K562 (cell line): ENCODE results near the gene ADSS1. TPM values are rescaled to one million over a fixed set of nuclear protein-coding genes. Genes with fewer than 3 reads are reported as not detected.

Experiments used
- DMBX1 ChIP-seq: fragments of 250-450 bp; sonication (Bioruptor Pico); IDR thresholded peaks from 2 replicates; pipeline ENCODE4 v1.8.0; 2022; ENCODE audit warnings: inconsistent platforms, mild to moderate bottlenecking, moderate library complexity, borderline replicate concordance
- EHMT2 ChIP-seq: fragments of 450-650 bp; IDR thresholded peaks from 2 replicates; pipeline ENCODE4 v1.6.1; 2018; ENCODE audit warnings: antibody characterized with exemption
- GABPB1 ChIP-seq: sonication (generic); formaldehyde crosslinking; IDR thresholded peaks from 2 replicates; pipeline ENCODE4 v1.8.0; 2022; ENCODE audit warnings: mild to moderate bottlenecking, missing genetic modification reagents
- HDAC2 ChIP-seq: fragments of 450-650 bp; IDR thresholded peaks from 2 replicates; pipeline ENCODE4 v1.6.1; 2016; ENCODE audit warnings: mild to moderate bottlenecking
- HIVEP1 ChIP-seq: fragments of 250-450 bp; sonication (Bioruptor Pico); IDR thresholded peaks from 2 replicates; pipeline ENCODE4 v1.4.0; 2020; ENCODE audit warnings: mild to moderate bottlenecking
- JUNB ChIP-seq: fragments of 450-650 bp; formaldehyde crosslinking; conservative IDR thresholded peaks from 2 replicates; pipeline ENCODE4 v1.4.0; 2020; ENCODE audit warnings: mild to moderate bottlenecking
- OTX1 ChIP-seq: fragments of 450-650 bp; formaldehyde crosslinking; IDR thresholded peaks from 2 replicates; pipeline ENCODE4 v1.4.0; 2022; ENCODE audit warnings: mild to moderate bottlenecking
- POLR3G ChIP-seq: IDR thresholded peaks from 2 replicates; pipeline ENCODE4 v1.6.1; 2011; ENCODE audit not compliant: insufficient read length, insufficient replicate concordance; ENCODE audit errors: extremely low read depth
- RAD21 ChIP-seq, 2 experiments: fragments of 250-450 bp in 1 of 2; fragments of 450-650 bp in 1 of 2; sonication (Bioruptor Pico) in 1 of 2; formaldehyde crosslinking in 1 of 2; IDR thresholded peaks in 1 of 2; conservative IDR thresholded peaks in 1 of 2; 2 replicates each; pipeline versions ENCODE4 v1.4.0 to v1.8.0; 2020 to 2022; ENCODE audit warnings: mild to moderate bottlenecking in 2 of 2, moderate library complexity in 1 of 2
- RBM25 ChIP-seq: fragments of 200-400 bp; formaldehyde crosslinking; IDR thresholded peaks from 2 replicates; pipeline ENCODE4 v1.6.1; 2018; ENCODE audit warnings: low read length, low read depth, moderate library complexity; ENCODE audit not compliant: severe bottlenecking
- RBM34 ChIP-seq: fragments of 200-400 bp; formaldehyde crosslinking; IDR thresholded peaks from 2 replicates; pipeline ENCODE4 v1.6.1; 2018; ENCODE audit warnings: low read length, borderline replicate concordance; ENCODE audit not compliant: insufficient read depth
- SIRT6 ChIP-seq: IDR thresholded peaks from one replicate; pipeline ENCODE4 v1.6.1; 2012; ENCODE audit warnings: low read depth, mild to moderate bottlenecking, control low read depth, inconsistent platforms, low read length, moderate library complexity
- SRSF7 ChIP-seq: fragments of 200-400 bp; formaldehyde crosslinking; optimal IDR thresholded peaks from 2 replicates; pipeline ENCODE3; 2017; ENCODE audit warnings: mild to moderate bottlenecking, low read depth, low read length
- SUPT5H ChIP-seq: fragments of 450-650 bp; IDR thresholded peaks from 2 replicates; pipeline ENCODE4 v1.6.1; 2016
- TFAM ChIP-seq: fragments of 250-450 bp; sonication (Bioruptor Pico); conservative IDR thresholded peaks from 2 replicates; pipeline ENCODE4 v1.5.0; 2021; ENCODE audit warnings: mild to moderate bottlenecking, moderate library complexity
- WHSC1 ChIP-seq: IDR thresholded peaks from one replicate; pipeline ENCODE4 v1.6.1; 2012; ENCODE audit warnings: low read length, control low read depth, inconsistent platforms
- ZNF347 ChIP-seq: fragments of 450-650 bp; formaldehyde crosslinking; IDR thresholded peaks from 2 replicates; pipeline ENCODE4 v1.4.0; 2020; ENCODE audit warnings: low read depth, mild to moderate bottlenecking, moderate library complexity
- polyA plus RNA-seq, 8 experiments: library from polyadenylated mRNA; depleted of rRNA in 4 of 8; stranded (reverse) in 5 of 8; unstranded in 3 of 8; fragments of >200 nt; fragmentation: Nextera tagmentation in 2 of 8; fragmentation: Illumina TruSeq in 1 of 8; extraction: Ambion mirVana in 2 of 8; extraction: Trizol in 1 of 8; gene quantifications; 2 replicates each; pipeline versions ENCODE4 v1.2.1 to v1.2.3, GENCODE V29; 2011 to 2014; ENCODE audit warnings: inconsistent platforms in 1 of 8, missing spikeins in 1 of 8
- total RNA-seq, 7 experiments: library from RNA; depleted of rRNA in 6 of 7; stranded (reverse); fragments of >200 nt in 6 of 7; fragmentation: Illumina TruSeq in 2 of 7; extraction: Trizol in 2 of 7; gene quantifications; 2 replicates each; pipeline versions ENCODE4 v1.2.1 to v1.2.3, GENCODE V29; 2011 to 2021; ENCODE audit warnings: low replicate concordance in 1 of 7
- TF ChIP-seq, protein P1 (sequence below): fragments of 450-650 bp; IDR thresholded peaks from 2 replicates; pipeline ENCODE4 v1.6.1; 2018; ENCODE audit not compliant: partially characterized antibody
- TF ChIP-seq, protein P2 (sequence below): fragments of 250-450 bp; sonication (Bioruptor Pico); IDR thresholded peaks from 2 replicates; pipeline ENCODE4 v1.4.0; 2020
- TF ChIP-seq, protein P3 (sequence below): IDR thresholded peaks from 3 replicates; pipeline ENCODE4 v1.6.1; 2011; ENCODE audit warnings: borderline replicate concordance, mild to moderate bottlenecking; ENCODE audit not compliant: insufficient read length, insufficient read depth
- TF ChIP-seq, protein P4 (sequence below): fragments of 450-650 bp; IDR thresholded peaks from one replicate; pipeline ENCODE4 v1.6.1; 2018; ENCODE audit warnings: mild to moderate bottlenecking, moderate library complexity; ENCODE audit not compliant: partially characterized antibody

The ADSS1 gene
- total and polyA plus RNA-seq, 9 of the 15 experiments (the other 6 are each of a cell fraction or from before 2014, with no cell fraction given): 0.53 to 5.9 (median 3.9) TPM

DNA sequence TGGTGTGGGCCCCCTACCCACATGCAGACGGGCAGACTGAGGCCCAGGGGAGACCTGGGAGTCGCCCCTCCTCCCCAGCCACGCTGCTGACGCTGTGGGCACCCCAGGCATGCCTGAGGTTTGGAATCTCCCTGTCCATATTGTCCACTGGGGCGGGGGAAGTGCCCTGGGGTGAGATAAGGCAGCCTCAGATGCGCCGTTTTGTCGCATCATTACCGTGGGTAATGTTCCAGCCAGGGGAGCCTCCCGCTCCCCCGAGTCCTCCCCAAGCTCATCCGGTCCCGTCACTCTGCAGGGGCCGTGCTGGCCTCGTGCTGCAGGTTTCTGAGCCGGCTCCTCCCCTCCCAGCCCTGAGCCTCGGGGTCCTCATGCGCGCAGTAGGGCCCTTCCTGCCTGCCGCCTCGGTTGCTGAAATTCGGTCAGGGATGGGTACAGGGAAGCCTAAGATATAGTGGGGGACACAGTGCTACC lies 23.2 kb upstream of the ADSS1 start (continued):
- TF ChIP-seq, protein P1, sequence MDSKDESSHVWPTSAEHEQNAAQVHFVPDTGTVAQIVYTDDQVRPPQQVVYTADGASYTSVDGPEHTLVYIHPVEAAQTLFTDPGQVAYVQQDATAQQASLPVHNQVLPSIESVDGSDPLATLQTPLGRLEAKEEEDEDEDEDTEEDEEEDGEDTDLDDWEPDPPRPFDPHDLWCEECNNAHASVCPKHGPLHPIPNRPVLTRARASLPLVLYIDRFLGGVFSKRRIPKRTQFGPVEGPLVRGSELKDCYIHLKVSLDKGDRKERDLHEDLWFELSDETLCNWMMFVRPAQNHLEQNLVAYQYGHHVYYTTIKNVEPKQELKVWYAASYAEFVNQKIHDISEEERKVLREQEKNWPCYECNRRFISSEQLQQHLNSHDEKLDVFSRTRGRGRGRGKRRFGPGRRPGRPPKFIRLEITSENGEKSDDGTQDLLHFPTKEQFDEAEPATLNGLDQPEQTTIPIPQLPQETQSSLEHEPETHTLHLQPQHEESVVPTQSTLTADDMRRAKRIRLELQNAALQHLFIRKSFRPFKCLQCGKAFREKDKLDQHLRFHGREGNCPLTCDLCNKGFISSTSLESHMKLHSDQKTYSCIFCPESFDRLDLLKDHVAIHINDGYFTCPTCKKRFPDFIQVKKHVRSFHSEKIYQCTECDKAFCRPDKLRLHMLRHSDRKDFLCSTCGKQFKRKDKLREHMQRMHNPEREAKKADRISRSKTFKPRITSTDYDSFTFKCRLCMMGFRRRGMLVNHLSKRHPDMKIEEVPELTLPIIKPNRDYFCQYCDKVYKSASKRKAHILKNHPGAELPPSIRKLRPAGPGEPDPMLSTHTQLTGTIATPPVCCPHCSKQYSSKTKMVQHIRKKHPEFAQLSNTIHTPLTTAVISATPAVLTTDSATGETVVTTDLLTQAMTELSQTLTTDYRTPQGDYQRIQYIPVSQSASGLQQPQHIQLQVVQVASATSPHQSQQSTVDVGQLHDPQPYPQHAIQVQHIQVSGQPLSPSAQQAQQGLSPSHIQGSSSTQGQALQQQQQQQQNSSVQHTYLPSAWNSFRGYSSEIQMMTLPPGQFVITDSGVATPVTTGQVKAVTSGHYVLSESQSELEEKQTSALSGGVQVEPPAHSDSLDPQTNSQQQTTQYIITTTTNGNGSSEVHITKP: peak; percentile 70
- TF ChIP-seq RBM25 (no peak), RBM34 (no peak), TFAM (CRISPR knock-in tag) (no peak), POLR3G (no peak), ZNF347 (CRISPR knock-in tag) (no peak), EHMT2 (no peak), WHSC1 (no peak), GABPB1 (CRISPR knock-in tag) (0 out of 2 replicates have a peak, but pooled peaks have one; percentile 17), SUPT5H (no peak), JUNB (CRISPR knock-in tag) (no peak), HIVEP1 (CRISPR knock-in tag) (no peak), SIRT6 (no peak), SRSF7 (no peak), DMBX1 (no peak), HDAC2 (peak; percentile 48; the same call in 1 of the 2 replicates), RAD21 (CRISPR knock-in tag; conservative IDR thresholded peaks at IDR 0.05 in 1 of 2, IDR thresholded peaks at IDR 0.05 in 1 of 2) (no peak), OTX1 (CRISPR knock-in tag) (no peak)
- TF ChIP-seq, protein P2, sequence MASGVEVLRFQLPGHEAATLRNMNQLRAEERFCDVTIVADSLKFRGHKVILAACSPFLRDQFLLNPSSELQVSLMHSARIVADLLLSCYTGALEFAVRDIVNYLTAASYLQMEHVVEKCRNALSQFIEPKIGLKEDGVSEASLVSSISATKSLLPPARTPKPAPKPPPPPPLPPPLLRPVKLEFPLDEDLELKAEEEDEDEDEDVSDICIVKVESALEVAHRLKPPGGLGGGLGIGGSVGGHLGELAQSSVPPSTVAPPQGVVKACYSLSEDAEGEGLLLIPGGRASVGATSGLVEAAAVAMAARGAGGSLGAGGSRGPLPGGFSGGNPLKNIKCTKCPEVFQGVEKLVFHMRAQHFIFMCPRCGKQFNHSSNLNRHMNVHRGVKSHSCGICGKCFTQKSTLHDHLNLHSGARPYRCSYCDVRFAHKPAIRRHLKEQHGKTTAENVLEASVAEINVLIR (CRISPR knock-in tag): 0 out of 2 replicates have a peak, but pooled peaks have one; percentile 34
- TF ChIP-seq, protein P3, sequence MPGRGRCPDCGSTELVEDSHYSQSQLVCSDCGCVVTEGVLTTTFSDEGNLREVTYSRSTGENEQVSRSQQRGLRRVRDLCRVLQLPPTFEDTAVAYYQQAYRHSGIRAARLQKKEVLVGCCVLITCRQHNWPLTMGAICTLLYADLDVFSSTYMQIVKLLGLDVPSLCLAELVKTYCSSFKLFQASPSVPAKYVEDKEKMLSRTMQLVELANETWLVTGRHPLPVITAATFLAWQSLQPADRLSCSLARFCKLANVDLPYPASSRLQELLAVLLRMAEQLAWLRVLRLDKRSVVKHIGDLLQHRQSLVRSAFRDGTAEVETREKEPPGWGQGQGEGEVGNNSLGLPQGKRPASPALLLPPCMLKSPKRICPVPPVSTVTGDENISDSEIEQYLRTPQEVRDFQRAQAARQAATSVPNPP: no peak
- TF ChIP-seq, protein P4, sequence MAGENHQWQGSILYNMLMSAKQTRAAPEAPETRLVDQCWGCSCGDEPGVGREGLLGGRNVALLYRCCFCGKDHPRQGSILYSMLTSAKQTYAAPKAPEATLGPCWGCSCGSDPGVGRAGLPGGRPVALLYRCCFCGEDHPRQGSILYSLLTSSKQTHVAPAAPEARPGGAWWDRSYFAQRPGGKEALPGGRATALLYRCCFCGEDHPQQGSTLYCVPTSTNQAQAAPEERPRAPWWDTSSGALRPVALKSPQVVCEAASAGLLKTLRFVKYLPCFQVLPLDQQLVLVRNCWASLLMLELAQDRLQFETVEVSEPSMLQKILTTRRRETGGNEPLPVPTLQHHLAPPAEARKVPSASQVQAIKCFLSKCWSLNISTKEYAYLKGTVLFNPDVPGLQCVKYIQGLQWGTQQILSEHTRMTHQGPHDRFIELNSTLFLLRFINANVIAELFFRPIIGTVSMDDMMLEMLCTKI: no peak
